CD4-positive, alpha-beta T cell (primary cell): ENCODE results near the gene CAPRIN1. TPM values are rescaled to one million over a fixed set of nuclear protein-coding genes. Genes with fewer than 3 reads are reported as not detected.

Source experiments
- ATAC-seq: fragments of 200-7000 bp; cut with Tn5 transposase; one replicate; pipeline ENCODE4 v1.10.0; 2022; ENCODE audit warnings: mild to moderate bottlenecking; ENCODE audit not compliant: poor library complexity
- CTCF ChIA-PET: fragments of 350-600 bp; sonication (Branson Sonifier 250); formaldehyde crosslinking; loops from one replicate; lab custom pipeline; 2021; ENCODE audit warnings: antibody characterized with exemption, inconsistent platforms; lab: Charles Lee
- POLR2A ChIA-PET: fragments of 350-600 bp; sonication (Branson Sonifier 250); formaldehyde crosslinking; loops from one replicate; lab custom pipeline; 2021; ENCODE audit warnings: antibody characterized with exemption, inconsistent platforms; lab: Charles Lee
- DNase-seq, 14 experiments: peaks; one replicate each; pipeline ENCODE4 v3.0.0-alpha.2; 2013 to 2020; ENCODE audit warnings: mixed read lengths in 2 of 14
- H3K27ac ChIP-seq, 2 donors: one replicate each; pipeline versions ENCODE4 v1.5.1 to v1.7.0; 2013; ENCODE audit warnings: low read length in 2 of 2, low read depth in 1 of 2, mild to moderate bottlenecking in 1 of 2
- H3K27me3 ChIP-seq, 2 experiments: 1 replicate in 1 of 2; 2 replicates in 1 of 2; pipeline versions ENCODE4 v1.6.1 to v1.7.0; 2013; ENCODE audit warnings: low read length in 2 of 2, control low read depth in 1 of 2, mild to moderate bottlenecking in 1 of 2, moderate library complexity in 1 of 2; ENCODE audit not compliant: insufficient read depth in 2 of 2, control insufficient read depth in 1 of 2
- H3K36me3 ChIP-seq: one replicate; pipeline ENCODE4 v1.6.1; 2013; ENCODE audit warnings: low read length, control low read depth; ENCODE audit not compliant: insufficient read depth
- H3K4me1 ChIP-seq: one replicate; pipeline ENCODE4 v1.6.1; 2013; ENCODE audit warnings: low read length, control low read depth; ENCODE audit not compliant: insufficient read depth
- H3K4me3 ChIP-seq: one replicate; pipeline ENCODE4 v1.5.1; 2013; ENCODE audit warnings: mild to moderate bottlenecking, low read length, moderate library complexity
- H3K9me3 ChIP-seq, 2 experiments: 1 replicate in 1 of 2; 2 replicates in 1 of 2; pipeline versions ENCODE4 v1.6.1 to v1.7.0; 2013; ENCODE audit warnings: low read length in 2 of 2, mild to moderate bottlenecking in 2 of 2, control low read depth in 1 of 2, moderate library complexity in 1 of 2; ENCODE audit not compliant: control insufficient read depth in 1 of 2, insufficient read depth in 1 of 2
- H3K27ac Mint-ChIP-seq: one replicate; pipeline ENCODE4 v1.8.0; 2020; ENCODE audit warnings: mixed read lengths
- H3K27me3 Mint-ChIP-seq: one replicate; pipeline ENCODE4 v1.8.0; 2021; ENCODE audit warnings: mixed read lengths
- H3K36me3 Mint-ChIP-seq: one replicate; pipeline ENCODE4 v1.8.0; 2021; ENCODE audit warnings: low read depth, mixed read lengths
- H3K4me1 Mint-ChIP-seq: one replicate; pipeline ENCODE4 v1.8.0; 2021; ENCODE audit warnings: low read depth, mixed read lengths
- H3K4me3 Mint-ChIP-seq: one replicate; pipeline ENCODE4 v1.8.0; 2020; ENCODE audit warnings: mild to moderate bottlenecking, mixed read lengths
- H3K9me3 Mint-ChIP-seq: one replicate; pipeline ENCODE4 v1.8.0; 2020; ENCODE audit warnings: mixed read lengths
- CTCF ChIP-seq: fragments of 200-600 bp; IDR thresholded peaks from one replicate; pipeline ENCODE4 v1.8.0; 2022; ENCODE audit warnings: antibody characterized with exemption, mild to moderate bottlenecking
- intact Hi-C, 2 experiments: fragments of 100-400 bp; cut with DNase I in 1 of 2; cut with micrococcal nuclease in 1 of 2; formaldehyde crosslinking; loops; one replicate each; pipeline versions ENCODE4 v1.15.1 to v1.9.0; 2023 to 2025; cut with DNase I, micrococcal nuclease
- total RNA-seq, 174 experiments: library from RNA in 2 of 174; stranded (reverse) in 2 of 174; gene quantifications; one replicate each; pipeline ENCODE4 v1.2.3 and lab custom pipeline; 2021 to 2026

CAPRIN1 gene
- total RNA-seq, 2 experiments from 2014 or later: 107 TPM

GRCh38 chr11:34006876-34007275, 44.7 kb upstream of the CAPRIN1 start:
- ATAC-seq (no peak), DNase-seq (no peak)
- Histone ChIP-seq H3K4me3 (no peak overlapping the region), H3K27me3 (no peaks in the 10 kb centered on the region), H3K27ac (no peak overlapping the region), H3K36me3 (no peaks in the 10 kb centered on the region), H3K4me1 (no peaks in the 10 kb centered on the region), H3K9me3 (no peaks in the 10 kb centered on the region)
- Mint-ChIP-seq H3K9me3 (no peaks in the 10 kb centered on the region), H3K27ac (no peak overlapping the region), H3K36me3 (no peaks in the 10 kb centered on the region), H3K4me1 (no peaks in the 10 kb centered on the region), H3K27me3 (peaks cover 8% of the 10 kb centered on the region), H3K4me3 (no peak overlapping the region)
- intact Hi-C loops: no loop called here
- POLR2A ChIA-PET: no interaction called here
- CTCF ChIA-PET: interaction anchor here (1.7 kb wide), 1 partner anchor 9 kb away, joined by 9 read pairs; no protein-coding TSS in a partner anchor
- no peak for TF ChIP-seq CTCF

DNA sequence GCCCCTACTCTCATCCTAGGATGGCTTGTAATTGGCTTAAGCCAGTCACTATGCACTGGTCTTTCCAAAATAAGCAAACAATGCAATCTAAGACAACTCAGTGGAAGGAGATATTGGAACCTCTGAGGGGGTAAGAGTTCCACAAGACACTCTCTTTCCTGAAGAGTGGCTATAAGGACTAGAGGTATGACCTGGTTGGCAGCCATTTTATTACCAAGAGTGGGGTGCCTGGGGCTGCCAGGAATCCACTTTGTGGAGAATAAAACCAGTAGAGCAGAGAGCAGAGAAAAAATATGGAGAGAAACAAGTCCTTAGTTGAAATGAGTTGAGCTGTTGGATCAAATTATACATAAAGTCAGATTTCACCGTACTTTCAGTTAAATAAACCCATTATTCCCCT, 38.8 kb upstream of the CAPRIN1 start:
- Mint-ChIP-seq H3K4me1 (no peaks in the 10 kb centered on the region), H3K4me3 (no peak overlapping the region), H3K36me3 (no peaks in the 10 kb centered on the region), H3K9me3 (no peaks in the 10 kb centered on the region), H3K27ac (no peak overlapping the region), H3K27me3 (no peaks in the 10 kb centered on the region)
- DNase-seq: no peak
- no peak for TF ChIP-seq CTCF
- no peaks in the 10 kb centered on the region for H3K27me3 ChIP-seq
- no peaks in the 10 kb centered on the region for H3K4me1 ChIP-seq
- ChIA-PET POLR2A (no interaction called here), CTCF (no interaction called here)
- ATAC-seq: no peak
- H3K9me3 ChIP-seq: no peaks in the 10 kb centered on the region
- intact Hi-C loops: no loop called here
- no peaks in the 10 kb centered on the region for H3K36me3 ChIP-seq
- no peak overlapping the region for H3K27ac ChIP-seq
- H3K4me3 ChIP-seq: no peak overlapping the region

- DNase-seq: no peak
- ATAC-seq: no peak
- Histone ChIP-seq H3K36me3 (no peaks in the 10 kb centered on the region), H3K9me3 (no peaks in the 10 kb centered on the region), H3K4me3 (no peak overlapping the region), H3K27ac (no peak overlapping the region), H3K27me3 (no peaks in the 10 kb centered on the region), H3K4me1 (no peaks in the 10 kb centered on the region)
- ChIA-PET CTCF (no interaction called here), POLR2A (no interaction called here)
- TF ChIP-seq CTCF: no peak
- Mint-ChIP-seq H3K9me3 (no peaks in the 10 kb centered on the region), H3K4me3 (no peak overlapping the region), H3K4me1 (no peaks in the 10 kb centered on the region), H3K36me3 (no peaks in the 10 kb centered on the region), H3K27ac (no peak overlapping the region), H3K27me3 (no peaks in the 10 kb centered on the region)
- intact Hi-C loops: no loop called here
These were observed 37.5 kb upstream of the CAPRIN1 start for GRCh38 chr11:34013898-34014571.
